HG03139 (cell line): ENCODE measurements around the gene CMTM4.
"Not testable (repeated sequence)": the region's sequence is repeated elsewhere in the genome, so short reads cannot be mapped to it uniquely, and the experiment has no call there.

Experiments
- ATAC-seq: cut with Tn5 transposase; IDR thresholded peaks from one replicate; pipeline ENCODE4 v1.9.1; 2021; ENCODE audit not compliant: unreplicated experiment

Gene CMTM4

DNA sequence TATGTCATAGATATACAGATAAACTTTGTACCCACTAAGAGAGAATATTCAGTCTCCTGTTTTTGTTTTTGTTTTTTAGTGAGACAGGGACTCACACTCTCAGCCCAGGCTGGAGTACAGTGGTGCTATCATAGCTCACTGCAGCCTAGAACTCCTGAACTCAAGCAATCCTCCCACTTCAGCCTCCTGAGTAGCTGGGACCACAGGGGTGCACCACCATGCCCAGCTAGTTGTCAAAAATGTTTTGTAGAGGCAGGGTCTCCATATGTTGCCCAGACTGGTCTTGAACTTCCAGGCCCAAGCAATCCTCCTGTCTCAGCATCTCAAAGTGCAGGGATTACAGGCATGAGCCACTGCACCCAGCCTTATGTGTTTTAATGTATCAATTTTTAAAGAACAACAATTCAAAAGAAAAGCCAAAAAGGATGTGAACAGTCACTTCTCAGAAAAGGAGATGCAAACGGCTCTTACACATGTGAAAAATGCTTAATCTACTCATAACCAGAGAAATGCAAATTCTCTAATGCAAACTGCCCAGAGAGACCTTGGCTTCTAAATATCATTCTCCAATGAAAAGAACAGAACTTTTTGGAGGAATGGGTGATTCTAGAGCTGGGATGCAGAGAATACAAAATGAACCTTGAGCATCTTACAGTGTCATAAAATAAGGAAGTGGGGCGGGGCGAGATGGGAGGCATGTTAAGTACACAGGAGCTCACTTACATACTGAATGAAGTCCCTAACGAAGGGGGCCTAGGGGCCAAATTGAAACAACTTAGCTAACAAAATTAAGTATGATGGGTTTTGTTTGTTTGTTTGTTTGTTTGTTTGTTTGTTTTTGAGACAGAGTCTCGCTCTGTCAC is 99.3 kb downstream of the CMTM4 start:
- ATAC-seq, result no peak

DNA sequence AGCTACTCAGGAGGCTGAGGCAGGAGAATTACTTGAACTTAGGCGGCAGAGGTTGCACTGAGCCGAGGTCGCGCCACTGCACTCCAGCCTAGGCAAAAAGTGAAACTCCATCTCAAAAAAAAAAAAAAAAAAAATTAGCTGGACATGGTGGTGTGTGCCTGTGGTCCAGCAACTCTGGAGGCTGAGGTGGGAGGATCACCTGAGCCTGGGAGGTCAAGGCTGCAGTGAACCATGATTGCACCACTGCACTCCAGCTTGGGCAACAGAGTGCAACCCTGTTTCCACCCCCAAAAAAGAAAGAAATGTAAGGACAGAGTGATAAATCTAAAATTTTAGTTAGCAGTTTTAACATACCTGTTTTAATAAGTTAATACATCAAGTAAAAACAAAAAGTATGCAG is 100.0 kb downstream of the CMTM4 start:
- not testable (repeated sequence) for ATAC-seq

DNA sequence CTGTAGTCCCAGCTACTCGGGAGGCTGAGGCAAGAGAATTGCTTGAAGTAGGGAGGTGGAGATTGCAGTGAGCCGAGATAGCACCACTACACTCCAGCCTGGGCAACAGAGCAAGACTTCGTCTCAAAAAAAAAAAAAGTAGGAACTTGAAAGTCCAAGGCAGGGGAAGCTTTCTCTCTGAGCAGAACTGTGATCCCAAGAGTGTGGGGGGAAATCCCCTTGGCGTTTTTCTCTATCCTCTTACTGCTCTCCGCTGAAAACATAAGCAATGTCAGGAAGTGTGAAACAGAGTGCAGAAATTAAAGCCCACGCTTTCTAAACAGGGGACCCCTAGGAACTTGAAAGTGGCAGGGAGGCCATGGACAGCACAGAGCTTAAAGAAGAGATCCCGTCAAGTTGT is 101.8 kb downstream of the CMTM4 start:
- ATAC-seq, result no peak

DNA sequence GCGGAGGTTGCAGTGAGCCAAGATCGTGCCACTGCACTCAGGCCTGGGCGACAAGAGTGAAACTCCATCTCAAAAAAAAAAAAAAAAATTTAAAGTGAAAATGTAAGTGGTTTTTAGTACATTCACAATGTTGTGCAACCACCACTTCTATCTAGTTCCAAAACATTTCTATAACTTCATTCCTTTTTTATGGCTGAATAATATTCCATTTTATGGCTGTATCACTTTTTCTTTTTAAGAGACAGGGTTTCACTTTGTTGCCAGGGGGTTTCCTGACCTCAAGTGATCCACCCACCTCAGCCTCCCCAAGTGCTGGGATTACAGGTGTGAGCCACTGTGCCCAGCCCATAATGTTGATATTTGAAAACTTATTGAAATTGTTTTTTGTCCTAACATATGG is 103.7 kb downstream of the CMTM4 start:
- ATAC-seq, result no peak

DNA sequence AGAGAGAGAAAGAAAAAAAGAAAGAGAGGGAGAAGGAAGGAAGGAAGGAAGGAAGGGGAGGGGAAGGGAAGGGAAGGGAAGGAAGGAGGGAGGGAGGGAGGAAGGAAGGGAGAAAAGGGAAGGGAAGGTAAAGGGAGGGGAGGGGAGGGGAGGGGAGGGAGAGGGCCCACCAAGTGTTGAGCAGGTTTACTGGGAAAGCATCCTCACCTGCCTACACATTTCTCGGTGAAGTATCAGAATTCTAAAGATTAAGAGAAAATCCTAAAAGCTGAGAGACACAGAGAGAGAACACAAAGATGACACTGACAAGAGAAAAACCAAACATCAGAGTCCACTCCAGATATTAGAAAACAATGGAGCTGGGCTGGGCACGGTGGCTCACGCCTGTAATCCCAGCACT is 104.3 kb downstream of the CMTM4 start:
- ATAC-seq, result no peak

DNA sequence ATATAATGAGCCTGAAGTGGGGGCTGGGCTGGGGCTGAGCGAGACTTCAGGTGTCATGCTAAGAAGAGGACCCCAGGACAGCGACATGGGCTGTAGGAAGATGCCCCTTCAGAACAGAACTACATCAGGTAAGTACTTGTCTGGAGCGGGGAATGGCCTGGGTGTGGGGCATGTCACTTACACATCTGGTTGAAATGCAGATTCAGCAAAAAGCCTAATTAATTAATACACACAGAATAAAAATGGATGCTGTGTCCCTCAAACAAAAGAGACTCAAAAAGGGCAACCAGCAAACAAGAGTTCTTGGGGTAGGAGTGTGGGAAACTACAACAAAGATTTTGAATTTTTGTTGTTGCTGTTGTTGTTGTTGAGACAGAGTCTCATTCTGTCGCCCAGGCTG is 105.5 kb downstream of the CMTM4 start:
- ATAC-seq, result no peak

DNA sequence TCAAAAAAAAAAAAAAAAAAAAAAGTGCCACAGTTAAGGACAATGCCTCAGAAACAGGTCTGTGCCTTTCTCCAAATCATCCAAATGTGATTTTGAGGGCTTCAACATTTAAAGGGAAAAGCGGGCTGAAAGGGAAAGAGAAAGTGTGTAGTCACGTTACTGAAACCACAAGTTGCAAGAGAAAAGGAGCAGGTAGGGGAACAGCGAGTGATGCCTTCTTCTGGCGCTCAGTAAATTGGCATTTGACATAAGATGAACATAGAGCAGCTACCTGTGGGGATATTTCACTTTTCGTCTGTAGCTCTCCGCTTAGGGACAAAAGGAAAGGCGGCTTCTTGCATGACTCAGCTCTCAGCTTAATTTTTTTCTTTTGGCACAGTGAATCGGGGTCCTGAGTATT is 106.2 kb downstream of the CMTM4 start:
- no peak for ATAC-seq

DNA sequence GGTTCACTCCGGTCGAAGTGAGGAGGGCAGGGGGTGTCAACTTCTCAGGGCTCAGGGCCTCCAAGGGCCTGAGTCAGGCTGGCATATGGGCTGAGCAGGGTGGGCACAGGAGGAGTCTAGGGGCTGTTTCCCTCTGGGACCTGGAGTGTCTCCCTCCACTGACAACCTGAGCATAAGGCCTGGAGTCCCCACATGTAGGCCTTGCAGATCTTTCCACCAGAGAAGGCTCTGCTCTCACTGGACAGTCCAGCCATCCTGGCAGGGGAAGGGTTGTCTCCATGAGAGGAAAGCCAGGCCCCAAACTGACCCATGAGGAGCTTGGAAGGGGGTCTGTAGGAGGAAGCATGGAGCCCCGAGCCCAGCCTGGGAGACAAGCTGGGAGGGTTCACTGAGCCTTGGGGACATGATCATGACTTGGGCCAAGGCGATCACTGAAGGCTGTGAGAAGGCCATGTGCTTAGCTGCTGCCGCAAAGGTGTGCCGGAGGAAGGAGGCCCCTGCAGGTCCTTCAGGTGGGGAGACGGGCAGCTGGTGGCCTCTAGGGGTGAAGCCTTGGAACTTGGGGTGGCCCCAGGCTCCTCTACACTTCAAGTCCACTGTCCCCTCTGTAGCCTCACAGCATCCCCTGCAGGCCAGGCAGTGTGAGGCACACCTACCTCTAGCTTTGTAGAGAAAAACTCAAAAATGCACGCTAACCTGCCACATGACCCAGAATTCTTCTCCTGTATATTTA is 107.4 kb downstream of the CMTM4 start:
- ATAC-seq, result no peak

DNA sequence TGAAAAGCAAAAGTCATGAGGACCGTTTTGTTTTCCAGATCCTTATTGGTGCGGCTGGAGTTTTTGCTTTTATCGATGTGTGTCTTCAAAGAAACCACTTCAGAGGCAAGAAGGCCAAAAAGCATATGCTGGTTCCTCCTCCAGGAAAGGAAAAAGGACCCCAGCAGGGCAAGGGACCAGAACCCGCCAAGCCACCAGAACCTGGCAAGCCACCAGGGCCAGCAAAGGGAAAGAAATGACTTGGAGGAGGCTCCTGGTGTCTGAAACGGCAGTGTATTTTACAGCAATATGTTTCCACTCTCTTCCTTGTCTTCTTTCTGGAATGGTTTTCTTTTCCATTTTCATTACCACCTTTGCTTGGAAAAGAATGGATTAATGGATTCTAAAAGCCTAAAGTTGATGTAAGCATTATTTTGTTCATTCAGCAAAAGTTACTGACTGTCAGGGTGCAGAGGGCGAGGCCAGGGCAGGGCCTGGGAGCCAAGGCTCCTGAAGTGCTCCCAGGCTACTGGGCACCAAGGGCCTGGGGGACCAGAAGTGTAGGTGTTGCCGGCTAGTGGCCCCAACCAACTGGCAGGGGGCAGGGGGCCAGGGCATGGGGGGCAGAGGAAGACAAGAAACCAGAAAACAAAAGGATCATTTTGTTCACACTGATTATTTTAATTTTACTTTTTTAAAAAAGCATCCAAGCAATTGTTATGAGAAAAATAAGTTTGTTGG is 108.5 kb downstream of the CMTM4 start:
- no peak for ATAC-seq

DNA sequence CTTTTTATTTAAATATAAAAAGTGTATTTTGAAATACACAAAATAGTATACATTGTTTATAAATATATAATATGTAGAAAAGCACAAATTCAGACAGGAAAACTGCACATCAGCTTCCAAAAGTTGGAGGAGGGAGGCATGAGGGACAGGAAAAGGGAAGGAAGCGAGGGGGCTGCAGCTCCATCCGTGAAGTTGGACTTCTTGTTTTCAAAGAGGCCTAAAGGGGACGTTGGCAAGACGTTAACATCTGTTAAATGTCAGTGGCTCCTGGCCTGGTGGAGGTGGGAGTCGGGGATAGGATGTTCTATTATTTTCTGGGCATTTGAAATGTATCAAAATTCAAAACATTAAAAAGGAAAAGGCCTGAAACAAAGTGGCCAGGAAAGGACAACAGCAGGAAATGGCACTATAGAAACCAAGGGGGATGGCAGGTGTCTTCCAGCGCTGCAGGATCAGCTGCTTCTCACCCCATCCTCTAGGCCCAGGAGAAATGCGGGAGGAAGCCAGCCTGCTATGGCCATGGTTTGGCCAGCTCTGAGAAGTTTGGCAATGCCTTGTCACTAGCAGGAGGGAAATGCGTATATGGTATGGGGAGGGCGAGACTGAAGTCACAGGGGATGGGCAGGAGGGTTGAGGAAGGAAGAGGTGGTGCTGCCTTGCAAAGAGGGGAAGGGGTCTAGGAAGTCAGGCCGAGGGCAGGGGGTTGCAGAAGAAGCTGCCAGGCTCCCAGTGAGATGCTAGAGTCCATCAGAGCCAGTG is 110.9 kb downstream of the CMTM4 start:
- ATAC-seq, result no peak

DNA sequence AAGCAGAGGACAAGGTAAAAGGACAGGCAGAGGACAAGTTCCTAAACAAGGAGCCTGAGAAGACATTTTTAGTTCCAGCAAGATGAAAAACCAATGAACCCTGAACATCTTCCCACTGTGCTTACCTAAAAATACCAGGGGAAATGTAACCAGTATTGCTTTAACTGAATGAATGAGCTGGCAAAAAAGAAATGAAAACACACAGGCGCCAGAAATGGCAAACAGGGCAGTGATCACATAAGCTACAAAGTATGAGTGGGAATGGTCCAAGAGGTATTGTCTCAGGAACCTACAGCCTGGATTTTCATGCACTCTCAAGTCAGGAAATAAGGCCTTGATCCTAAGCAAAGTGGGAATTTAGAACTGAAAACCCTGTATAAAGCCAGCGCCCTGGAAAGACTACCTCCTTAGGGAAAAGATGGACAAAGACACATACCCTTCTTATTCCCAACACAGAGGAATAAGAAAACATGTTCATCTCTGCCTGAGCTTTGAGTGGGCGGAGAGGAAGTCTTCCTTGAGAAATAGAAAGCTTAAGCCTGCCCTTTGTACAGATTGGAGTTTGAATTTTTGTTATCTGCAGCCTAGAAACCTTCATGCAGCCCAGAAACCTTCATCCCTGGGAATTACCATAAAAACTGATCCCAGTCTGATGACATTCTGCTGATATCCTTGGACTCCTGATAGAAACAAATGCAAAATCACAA is 115.1 kb downstream of the CMTM4 start:
- ATAC-seq, result no peak

DNA sequence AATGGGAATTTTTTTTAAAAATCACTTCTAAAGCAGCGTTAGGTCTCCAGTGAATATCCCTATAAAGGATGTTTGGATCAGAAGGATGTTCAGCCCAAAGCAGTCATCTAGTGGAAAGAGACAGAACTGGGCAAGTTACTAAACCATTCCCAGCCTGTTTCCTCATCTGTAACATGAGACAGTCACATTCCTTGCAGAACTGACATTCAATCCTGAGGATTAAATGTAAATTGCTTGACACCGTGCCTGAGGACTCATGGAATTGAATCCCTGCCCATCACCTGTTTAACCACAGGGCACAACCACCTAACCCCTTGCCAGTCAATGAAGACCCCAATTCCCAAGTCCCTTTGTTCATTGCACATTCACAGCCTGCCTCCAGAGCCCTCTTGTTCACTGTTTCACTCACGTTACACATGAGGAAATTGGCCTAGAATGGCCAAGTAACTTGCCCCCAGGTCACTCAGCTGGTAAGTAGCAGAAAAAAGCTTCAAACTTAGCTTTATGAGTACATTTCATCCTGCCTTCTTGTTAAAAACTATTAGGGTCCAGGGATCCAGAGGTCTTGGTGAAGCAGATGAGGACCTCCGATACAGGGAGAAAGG is 115.8 kb downstream of the CMTM4 start:
- ATAC-seq, result no peak

DNA sequence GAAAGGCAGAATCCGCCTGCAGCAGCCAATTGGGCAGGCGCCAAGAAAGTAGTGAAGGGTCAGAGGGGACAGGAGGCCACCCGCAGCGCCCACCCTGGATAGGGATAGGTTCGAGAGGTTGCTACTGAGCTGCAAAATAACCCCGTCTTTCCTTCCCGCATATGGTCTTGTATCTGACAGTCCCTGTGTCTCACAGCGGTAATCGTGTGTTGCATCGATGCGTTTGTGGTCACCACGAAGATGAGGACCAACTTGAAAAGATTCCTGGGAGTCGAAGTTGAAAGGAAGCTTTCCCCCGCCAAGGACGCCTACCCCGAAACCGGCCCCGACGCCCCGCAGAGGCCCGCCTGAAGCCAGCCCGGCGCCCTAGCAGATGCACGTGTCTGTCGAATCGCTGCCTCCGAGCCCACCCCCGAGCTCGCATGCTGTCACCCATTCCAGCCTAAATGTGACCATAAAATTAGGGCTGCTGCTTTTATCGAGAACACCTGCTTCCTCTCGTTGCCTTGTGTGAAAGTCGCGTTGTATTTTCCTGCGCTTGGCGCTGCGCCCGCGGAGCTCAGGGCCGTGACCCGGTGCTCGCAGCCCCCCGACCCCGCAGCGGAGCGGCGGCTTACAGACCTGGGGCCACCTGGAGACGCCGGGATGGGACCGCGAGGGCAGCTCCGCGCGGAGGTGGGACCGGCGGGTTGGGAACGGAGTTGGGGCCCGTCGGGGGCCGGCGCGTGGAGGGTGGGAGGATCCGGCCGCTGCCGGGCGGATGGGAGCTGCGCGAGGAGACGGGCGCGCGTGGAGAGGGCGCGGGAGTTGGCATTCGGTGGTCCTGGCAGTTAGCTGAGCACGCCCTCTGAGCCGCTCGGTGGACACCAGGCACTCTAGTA is 117.7 kb downstream of the CMTM4 start, which contains the start of gene CMTM2:
Gene CMTM2 (plus strand): TSS at position 813 of the 881 bp plus-strand sequence. CDS start 145 bp downstream, outside the sequence.
- ATAC-seq, result no peak

DNA sequence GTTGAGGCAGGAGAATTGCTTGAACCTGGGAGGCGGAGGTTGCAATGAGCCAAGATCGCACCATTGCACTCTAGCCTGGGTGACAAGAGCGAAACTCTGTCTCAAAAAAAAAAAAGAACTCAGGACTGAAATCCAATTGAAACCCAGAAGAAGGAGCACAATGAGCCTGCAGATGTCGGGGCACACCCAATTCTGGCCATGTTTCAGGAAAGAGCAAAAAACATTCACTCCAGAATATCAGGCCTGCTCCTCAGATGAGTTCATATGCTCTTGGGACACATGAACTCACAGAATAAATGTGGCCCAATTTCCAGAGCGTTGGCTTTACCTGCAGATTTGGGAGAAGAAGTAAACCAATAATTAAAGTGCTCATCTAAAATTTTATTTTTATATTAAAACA is 120.2 kb downstream of the CMTM4 start:
- no peak for ATAC-seq

DNA sequence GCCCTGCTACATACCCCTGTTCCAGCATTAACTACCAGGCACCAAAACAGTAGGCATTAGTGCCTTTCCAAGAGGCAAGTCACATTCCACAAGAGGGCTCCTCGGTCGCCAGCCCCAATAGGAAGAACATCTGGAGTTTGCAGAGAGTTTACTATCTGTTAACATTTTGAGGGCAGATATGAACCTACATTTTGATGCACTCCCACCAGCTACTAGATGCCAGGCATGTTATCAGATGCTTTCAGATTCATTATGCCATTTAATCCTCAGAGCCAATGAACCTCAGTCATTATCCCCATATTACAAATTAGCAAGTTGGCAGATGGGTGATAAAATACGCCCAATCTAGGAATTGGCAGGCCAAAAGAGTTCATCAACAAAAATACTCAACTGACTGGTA is 121.5 kb downstream of the CMTM4 start:
- ATAC-seq, result no peak

DNA sequence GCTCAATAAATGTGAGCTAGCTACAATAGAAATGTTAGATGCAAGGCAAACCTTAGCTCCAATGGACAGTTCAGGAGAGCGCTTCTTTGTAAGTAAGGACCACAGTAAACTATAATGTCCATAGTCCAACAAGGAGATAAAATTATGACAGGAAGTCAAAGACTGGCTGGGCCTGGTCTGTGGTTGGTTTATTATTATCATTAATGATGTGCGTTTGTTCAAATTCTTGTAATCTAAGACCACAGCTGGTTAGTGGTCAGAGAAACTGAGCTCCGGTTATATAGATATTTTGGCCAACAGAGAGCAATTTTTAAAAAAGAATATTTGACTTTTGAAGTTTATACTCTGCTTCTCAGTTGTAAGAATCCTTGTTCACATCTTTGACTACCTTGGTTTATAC is 122.0 kb downstream of the CMTM4 start:
- no peak for ATAC-seq

DNA sequence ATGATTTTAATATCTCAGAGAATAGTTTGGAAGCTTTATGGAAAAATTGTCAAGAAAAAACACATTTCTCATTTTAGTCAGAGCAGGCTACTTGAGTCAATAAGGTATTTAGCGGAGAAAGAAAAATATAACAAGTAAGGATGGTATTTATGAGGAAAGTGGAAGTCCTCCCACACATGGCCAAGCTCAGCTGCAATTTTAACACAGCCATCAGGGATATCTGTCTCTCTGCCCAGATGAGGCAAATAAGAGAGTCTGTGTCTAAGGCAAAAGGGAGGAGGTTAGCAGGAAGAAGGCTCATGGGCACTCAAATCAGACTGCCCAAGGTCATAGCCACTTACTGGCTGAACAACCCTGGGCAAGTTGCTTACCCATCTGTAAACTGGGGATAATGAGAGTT is 122.5 kb downstream of the CMTM4 start:
- no peak for ATAC-seq

DNA sequence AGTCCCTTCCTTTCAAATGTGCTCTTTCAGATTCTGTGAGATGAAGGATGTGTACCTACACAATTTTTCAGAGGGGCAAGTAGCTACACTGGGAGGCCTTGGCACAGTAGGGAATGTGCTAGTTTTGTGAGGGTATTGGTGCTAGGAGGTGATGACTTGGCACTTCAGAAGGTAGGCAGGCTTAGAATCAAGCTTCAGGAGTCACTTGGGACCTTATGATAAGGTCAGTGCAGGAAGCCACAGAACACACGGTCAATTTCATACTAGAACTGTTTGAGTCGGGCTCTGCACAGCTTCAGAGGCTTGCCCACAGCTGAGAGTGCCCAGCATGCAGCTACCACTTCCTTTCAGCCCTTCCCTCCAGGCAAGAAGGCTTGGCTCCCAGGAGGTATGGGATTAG is 124.2 kb downstream of the CMTM4 start:
- ATAC-seq, result no peak

DNA sequence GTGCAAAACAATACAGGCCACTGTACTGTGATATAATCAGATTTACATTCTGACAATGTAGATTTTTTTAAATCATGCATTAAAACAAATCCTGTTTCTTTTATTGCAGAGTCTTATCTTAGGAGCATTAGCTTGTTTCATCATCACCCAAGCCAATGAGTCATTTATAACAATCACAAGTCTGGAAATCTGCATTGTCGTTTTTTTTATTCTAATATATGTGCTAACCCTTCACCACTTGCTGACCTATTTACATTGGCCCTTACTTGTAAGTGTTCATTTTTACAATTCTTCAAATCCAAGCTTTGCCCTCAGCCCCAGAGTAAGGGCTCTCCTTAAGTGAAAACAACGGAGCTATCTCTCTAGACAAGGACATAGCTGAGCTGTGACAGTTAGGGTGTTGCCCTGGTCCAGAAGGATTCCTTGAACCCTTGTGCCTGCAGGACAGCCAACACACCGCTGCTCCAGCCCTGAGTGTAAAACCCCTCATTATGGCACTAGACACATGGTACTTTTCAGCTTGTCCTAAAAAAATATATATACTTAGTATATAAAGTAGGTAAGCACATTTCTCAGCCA is 126.6 kb downstream of the CMTM4 start:
- ATAC-seq, result no peak
